BLaER1 (cell line): ENCODE data around the gene TMA7.

Experiments
- H3K27ac ChIP-seq: shearing (Covaris generic); formaldehyde crosslinking; 2 replicates; pipeline ENCODE4 v1.8.1; 2022
- H3K27me3 ChIP-seq: shearing (Covaris generic); formaldehyde crosslinking; 2 replicates; pipeline ENCODE4 v1.8.1; 2022
- H3K36me3 ChIP-seq: shearing (Covaris generic); formaldehyde crosslinking; 2 replicates; pipeline ENCODE4 v1.8.1; 2022
- H3K4me1 ChIP-seq: shearing (Covaris generic); formaldehyde crosslinking; 2 replicates; pipeline ENCODE4 v1.8.1; 2022
- H3K4me2 ChIP-seq: shearing (Covaris generic); formaldehyde crosslinking; 2 replicates; pipeline ENCODE4 v1.8.1; 2022
- H3K4me3 ChIP-seq: shearing (Covaris generic); formaldehyde crosslinking; 2 replicates; pipeline ENCODE4 v1.8.1; 2022
- H3K9ac ChIP-seq: shearing (Covaris generic); formaldehyde crosslinking; 2 replicates; pipeline ENCODE4 v1.8.1; 2022
- H3K9me3 ChIP-seq: shearing (Covaris generic); formaldehyde crosslinking; 2 replicates; pipeline ENCODE4 v1.8.1; 2022
- H4K20me1 ChIP-seq: shearing (Covaris generic); formaldehyde crosslinking; 2 replicates; pipeline ENCODE4 v1.8.1; 2022
- Cebpa-rat ChIP-seq: shearing (Covaris generic); IDR thresholded peaks from 2 replicates; pipeline ENCODE4 v1.8.1; 2022

The TMA7 gene

DNA sequence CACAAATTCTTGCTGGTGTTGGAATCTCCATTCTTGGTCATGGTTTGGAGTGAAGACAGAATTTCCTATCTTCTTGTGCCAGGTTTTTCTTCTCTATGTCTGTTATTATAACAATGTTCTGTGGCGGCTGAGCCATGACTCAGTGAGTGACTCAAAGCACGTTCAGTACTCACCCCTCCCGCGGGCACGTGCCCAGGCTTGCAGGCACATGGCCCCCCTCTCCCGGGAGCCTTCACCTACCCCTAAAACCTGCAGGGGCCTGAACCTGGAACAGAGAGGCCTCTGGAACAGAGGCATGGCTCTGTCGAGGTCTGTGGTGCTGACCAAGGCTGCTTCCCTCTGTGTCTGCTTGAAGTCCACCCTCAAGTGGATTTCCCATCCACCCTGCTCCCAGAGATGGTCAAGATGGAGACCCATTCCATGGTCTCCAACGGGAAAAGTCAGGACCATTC lies 37.8 kb upstream of the TMA7 start:
- H3K4me2 ChIP-seq = no peak overlapping the region
- no peaks in the 10 kb centered on the region for H3K9me3 ChIP-seq
- peaks cover 42% of the 10 kb centered on the region for H4K20me1 ChIP-seq
- no peak overlapping the region for H3K27ac ChIP-seq
- TF ChIP-seq Cebpa-rat = no peak
- H3K4me3 ChIP-seq = no peak overlapping the region
- peaks cover 59% of the 10 kb centered on the region for H3K36me3 ChIP-seq
- no peaks in the 10 kb centered on the region for H3K4me1 ChIP-seq
- H3K9ac ChIP-seq = no peak overlapping the region
- H3K27me3 ChIP-seq = no peaks in the 10 kb centered on the region

DNA sequence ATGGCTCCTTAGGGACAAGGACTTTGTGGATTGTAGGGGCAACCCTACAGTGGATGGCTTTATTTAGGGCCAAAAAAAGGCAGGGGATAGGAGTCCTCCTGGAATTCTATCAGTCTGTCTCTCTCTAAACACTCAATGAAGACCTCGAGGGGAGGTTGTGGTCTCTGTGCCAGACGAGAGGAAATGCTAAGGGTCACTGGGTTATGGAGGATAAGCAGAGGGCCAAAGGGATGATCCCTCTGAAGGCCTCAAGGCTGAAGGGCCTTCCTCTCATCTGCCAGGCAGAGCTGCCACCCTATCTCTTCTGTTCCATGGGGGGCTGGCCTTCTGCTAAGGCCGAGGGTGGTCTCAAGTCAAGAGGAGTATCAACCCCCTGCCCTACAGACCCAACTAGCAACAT lies 37.1 kb upstream of the TMA7 start:
- Histone ChIP-seq H3K4me2 (no peak overlapping the region), H3K27me3 (no peaks in the 10 kb centered on the region), H3K27ac (no peak overlapping the region), H3K9ac (no peak overlapping the region), H3K4me3 (no peak overlapping the region), H3K4me1 (no peaks in the 10 kb centered on the region), H3K9me3 (no peaks in the 10 kb centered on the region), H3K36me3 (peaks cover 65% of the 10 kb centered on the region), H4K20me1 (peaks cover 48% of the 10 kb centered on the region)
- TF ChIP-seq Cebpa-rat = no peak

DNA sequence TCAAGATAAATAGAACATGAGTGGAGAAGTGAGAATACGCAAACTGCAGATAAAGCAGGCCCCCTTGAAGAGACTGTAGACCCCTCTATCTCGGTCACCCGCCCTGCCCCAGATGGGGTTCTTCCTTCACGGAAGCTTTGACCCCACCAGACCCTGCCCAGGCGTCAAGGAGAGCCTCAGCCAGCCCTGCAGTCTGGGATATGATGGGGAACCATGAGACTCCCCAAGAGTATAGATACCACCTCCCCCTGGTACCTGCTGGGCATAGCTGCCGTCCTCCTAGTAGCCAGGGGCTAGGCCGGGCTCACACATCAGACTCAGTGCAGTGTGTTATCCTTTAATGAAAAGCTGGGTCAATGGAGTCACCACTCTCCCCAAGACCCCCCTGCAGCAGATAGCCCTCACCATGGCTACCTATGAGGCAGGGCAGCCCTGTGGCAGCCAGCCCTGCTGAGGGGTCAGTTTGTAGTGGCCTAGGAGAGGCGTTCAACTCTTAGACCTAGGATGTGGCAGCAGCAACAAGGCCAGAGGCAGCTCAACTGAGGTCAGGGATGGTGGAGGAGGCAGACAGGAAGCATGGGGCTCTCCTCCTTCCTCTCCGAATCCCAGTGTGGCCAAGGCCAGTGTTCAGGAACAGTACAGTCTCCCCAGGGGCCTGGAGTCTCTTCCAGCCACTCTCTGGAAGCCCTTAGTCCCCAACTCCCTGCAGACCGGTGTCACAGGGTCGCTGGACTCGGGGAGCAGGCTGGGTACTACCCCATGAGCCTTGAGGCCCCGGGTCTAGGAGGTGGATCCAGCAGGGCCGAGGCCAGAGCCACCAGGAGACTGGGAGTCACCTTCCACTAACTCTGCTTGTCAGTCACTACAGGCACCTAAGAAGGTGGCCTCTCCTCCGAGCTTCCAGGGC lies 36.3 kb upstream of the TMA7 start:
- TF ChIP-seq Cebpa-rat = no peak
- Histone ChIP-seq H3K36me3 (peaks cover 74% of the 10 kb centered on the region), H3K27me3 (no peaks in the 10 kb centered on the region), H3K9ac (no peak overlapping the region), H4K20me1 (peaks cover 54% of the 10 kb centered on the region), H3K27ac (no peak overlapping the region), H3K4me1 (no peaks in the 10 kb centered on the region), H3K9me3 (no peaks in the 10 kb centered on the region), H3K4me3 (no peak overlapping the region), H3K4me2 (no peak overlapping the region)

DNA sequence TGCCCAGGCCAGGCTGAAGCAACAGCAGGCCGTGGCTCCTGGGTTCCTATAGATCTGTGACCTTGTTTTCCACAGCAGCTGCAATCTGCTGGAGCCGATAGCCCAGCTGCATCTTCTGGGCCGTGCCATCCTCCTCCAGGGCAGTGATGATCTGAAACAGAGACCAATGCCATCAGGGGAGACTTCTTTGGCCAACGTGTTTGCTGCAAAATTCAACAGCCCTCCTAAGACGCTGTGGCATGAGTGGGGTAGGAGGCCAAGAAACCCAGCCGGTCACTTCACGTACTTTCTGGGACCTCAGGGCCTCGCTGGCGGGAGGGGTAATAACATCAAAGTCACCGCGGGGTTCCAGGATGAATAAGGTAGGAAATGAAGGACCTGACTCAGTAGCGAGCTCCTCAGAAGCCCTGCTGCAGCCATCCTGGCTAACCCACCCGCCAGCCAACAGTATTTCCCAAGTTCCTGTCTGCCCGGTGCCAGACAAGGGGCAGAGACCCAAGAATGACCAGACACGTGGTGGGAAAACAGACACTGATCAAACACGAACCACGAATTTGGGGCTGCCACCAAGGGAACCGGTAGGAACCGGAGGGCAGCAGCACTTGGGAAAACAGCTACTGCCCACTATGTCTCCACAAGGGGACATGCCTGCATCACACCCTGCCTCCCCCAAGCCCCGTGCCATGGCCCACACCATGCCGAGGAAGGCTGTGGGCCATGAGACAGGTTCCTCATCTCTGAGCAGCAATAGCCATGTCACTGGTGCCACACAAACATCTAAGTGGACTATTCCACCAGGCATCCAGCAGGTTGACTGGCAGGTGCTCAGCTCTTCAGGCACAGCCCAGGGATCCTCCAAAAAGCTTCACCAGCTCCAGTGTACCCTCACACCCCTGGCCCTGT lies 35.4 kb upstream of the TMA7 start:
- no peak overlapping the region for H3K4me3 ChIP-seq
- no peak overlapping the region for H3K9ac ChIP-seq
- no peak for TF ChIP-seq Cebpa-rat
- H3K36me3 ChIP-seq = peaks cover 83% of the 10 kb centered on the region
- no peaks in the 10 kb centered on the region for H3K27me3 ChIP-seq
- H3K27ac ChIP-seq = no peak overlapping the region
- no peak overlapping the region for H3K4me2 ChIP-seq
- peaks cover 62% of the 10 kb centered on the region for H4K20me1 ChIP-seq
- no peaks in the 10 kb centered on the region for H3K9me3 ChIP-seq
- no peaks in the 10 kb centered on the region for H3K4me1 ChIP-seq

DNA sequence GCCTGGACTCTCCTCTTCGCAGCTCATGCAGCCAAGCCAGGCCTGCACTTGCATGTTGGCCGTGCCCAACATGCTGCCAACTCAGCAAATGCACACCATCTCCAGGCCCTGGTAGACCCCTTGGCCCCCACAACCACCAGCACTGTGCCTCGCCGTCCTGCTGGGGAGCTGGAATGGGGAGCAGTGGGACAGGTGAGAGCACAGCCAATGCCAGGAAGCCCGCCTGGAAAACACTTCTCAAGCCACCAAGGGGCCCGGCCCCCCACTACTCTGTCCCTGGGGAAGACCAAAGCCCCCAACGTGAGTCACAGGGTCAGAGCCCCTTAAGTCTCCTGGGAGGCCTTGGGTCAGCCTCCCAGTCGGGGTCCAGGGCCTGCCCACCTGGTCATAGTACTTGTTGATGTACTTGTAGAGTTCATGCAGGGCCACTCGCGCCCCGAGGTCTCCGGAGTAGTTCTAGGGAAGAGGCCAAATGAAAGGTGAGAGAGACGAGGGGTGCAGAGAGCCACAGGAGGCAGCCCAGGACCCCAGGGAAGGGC lies 34.6 kb upstream of the TMA7 start:
- no peak overlapping the region for H3K9ac ChIP-seq

DNA sequence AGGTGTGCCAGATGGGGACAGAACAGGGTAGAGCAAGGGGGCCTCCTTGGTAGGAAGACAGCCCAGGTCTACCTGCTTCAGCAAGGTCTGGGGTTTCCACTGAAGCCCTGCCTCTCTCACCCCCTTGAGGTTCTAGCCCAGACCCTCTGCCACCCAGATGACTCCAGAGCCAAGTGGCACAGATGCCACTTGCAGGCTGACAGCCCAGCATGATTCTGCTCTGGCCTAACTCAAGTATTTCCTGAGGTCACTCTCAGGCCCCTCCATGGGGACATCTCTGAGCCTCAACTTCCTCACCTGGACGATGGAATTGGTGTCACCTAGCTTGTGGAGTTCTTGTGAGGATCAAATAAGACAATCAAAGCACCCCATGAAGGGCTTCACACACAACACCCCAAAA lies 34.1 kb upstream of the TMA7 start:
- no peak for TF ChIP-seq Cebpa-rat
- Histone ChIP-seq H3K27me3 (no peaks in the 10 kb centered on the region), H3K36me3 (peaks cover 96% of the 10 kb centered on the region), H4K20me1 (peaks cover 72% of the 10 kb centered on the region), H3K4me3 (no peak overlapping the region), H3K4me1 (no peaks in the 10 kb centered on the region), H3K4me2 (no peak overlapping the region), H3K9ac (no peak overlapping the region), H3K27ac (no peak overlapping the region), H3K9me3 (no peaks in the 10 kb centered on the region)

More for the DNA sequence above, 34.6 kb upstream of the TMA7 start:
- Histone ChIP-seq H4K20me1 (peaks cover 67% of the 10 kb centered on the region), H3K4me1 (no peaks in the 10 kb centered on the region), H3K36me3 (peaks cover 90% of the 10 kb centered on the region), H3K4me3 (no peak overlapping the region), H3K9me3 (no peaks in the 10 kb centered on the region), H3K27me3 (no peaks in the 10 kb centered on the region), H3K27ac (no peak overlapping the region), H3K4me2 (no peak overlapping the region)
- no peak for TF ChIP-seq Cebpa-rat

DNA sequence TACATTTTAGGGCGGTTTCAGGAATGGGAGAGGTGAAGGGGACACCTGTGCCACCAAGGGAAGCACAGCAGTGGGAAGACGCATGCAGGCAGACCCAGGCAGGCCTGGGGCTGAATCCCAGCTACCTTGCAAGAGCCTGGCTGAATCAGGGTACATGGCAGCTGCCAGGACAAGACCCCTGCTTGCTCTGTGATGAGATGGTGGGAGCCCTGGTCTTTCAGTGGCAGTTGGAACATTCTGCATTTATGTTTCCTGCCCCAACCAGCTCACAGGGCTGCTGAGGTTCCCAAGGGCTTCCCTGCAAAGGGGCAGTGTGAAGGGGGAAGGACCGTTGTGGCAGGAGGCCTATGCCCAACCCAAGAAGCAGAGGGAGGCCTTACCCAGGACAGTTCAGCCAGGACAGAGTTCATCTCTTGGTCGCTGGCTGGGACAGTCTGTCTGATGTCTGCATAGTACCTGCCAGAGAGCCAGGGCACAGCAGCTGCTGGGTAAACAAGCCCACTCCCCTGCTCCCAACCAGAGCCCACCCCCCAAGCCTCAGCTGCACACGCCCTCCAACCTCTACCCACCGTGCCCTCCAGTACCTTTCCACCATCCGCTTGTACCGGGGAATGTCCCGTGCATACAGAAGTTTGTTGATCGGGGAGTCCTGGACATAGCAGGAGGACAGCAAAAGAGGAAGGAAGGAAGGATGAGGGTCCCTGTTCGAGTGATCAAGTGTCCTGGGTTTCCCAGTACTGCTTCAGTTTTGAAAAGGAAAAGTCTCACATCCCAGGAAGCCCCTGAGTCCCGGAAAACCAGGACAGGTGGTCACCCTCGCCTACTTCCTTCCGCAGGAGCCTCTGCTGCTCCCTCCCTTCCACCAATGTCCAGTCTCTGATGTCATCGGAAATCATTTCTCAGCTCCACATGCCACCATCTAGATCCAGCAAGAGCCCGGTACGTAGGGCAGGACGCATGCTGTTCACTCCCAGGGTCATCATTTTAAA lies 33.3 kb upstream of the TMA7 start:
- peaks cover 80% of the 10 kb centered on the region for H4K20me1 ChIP-seq
- no peak overlapping the region for H3K4me3 ChIP-seq
- no peaks in the 10 kb centered on the region for H3K9me3 ChIP-seq
- no peaks in the 10 kb centered on the region for H3K4me1 ChIP-seq
- H3K36me3 ChIP-seq = peaks cover 99% of the 10 kb centered on the region
- no peaks in the 10 kb centered on the region for H3K27me3 ChIP-seq
- no peak overlapping the region for H3K9ac ChIP-seq
- TF ChIP-seq Cebpa-rat = no peak
- H3K4me2 ChIP-seq = no peak overlapping the region
- H3K27ac ChIP-seq = no peak overlapping the region

DNA sequence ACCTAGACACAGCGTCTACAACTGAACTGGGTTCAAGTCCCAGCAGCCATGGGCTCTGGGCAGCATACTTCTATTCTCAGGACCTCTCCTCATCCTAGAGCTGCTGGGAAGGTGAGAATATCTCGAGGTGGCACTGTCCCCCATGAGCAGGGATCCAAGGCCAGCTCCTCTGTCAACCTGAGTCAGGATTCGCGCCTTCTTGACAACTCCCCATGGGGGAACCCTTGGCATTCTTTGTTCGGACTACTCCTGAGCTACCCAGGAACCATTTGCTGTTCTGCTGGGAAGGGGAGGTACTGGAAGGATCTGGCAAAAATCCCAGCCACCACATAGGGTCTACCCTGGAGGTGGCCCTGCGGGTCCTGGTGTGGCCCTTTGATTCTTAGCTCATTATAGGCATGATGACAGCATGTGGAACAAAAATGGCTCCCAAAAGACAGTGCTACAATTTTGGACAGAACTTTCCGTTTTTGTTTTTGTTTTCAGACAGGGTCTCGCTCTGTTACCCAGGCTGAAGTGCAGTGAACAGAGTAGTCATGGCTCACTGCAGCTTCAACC lies 32.4 kb upstream of the TMA7 start:
- Histone ChIP-seq H3K9me3 (no peaks in the 10 kb centered on the region), H3K27ac (no peak overlapping the region), H3K4me1 (no peaks in the 10 kb centered on the region), H3K9ac (no peak overlapping the region), H4K20me1 (peaks cover 87% of the 10 kb centered on the region), H3K4me2 (no peak overlapping the region), H3K27me3 (no peaks in the 10 kb centered on the region), H3K4me3 (no peak overlapping the region), H3K36me3 (peaks cover 100% of the 10 kb centered on the region)
- TF ChIP-seq Cebpa-rat = no peak
